ENCODE measurements around the gene PLCB4.

PLCB4 gene

DNA sequence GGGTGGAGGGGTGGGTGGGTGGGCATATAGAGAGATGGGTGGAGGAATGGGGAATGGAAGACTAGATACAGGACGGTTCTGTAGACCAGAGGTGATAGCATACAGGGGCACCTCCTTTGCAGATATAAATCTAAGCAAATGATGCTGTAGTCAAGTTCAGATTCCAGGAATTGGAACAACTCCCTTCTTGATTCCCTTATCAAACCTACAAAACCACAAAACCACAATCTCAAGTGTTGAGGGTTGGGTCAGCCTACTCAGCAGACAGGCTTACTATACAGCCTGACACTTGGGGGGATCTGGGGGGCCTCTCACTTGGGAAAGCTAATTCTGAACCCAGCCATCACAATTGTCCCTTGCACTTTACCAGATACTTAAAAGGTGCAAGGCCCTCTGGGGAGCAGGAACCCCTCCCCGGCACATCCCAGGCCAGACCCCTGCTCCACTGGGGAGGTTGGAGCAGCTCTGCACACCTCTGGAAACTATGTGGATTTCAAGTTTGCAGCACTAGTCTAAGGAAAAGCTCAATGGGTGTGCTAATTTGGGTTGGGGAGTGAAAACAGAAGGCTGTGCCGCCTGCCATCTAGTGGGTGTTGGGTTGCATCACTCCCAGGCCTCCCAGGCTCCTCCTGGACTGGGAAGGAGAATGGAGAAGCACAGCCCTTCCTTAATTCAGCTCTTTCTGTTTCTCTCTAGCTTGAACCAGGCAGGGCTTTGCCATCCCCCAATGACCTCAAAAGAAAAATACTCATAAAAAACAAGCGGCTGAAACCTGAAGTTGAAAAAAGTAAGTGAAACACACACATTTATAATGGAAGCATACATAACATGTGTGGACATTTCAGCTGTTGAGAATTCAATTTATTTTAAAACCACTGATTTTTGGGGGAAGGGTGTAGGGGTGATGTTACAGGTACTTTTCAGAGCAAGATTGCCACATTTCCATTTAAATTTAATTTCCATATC lies 324.3 kb downstream of the PLCB4 start:
- no peak for DNase-seq (ENCODE audit: low read depth in 2 of 2, low spot score in 1 of 2)

- no peak for DNase-seq (ENCODE audit: low read depth in 2 of 2, low spot score in 1 of 2)
Measured at GRCh38 chr20:9395971-9396370, 327.1 kb downstream of the PLCB4 start.

GRCh38 chr20:9397928-9398327 lies 329.0 kb downstream of the PLCB4 start:
- DNase-seq (ENCODE audit: low read depth in 2 of 2, low spot score in 1 of 2), result no peak

DNA sequence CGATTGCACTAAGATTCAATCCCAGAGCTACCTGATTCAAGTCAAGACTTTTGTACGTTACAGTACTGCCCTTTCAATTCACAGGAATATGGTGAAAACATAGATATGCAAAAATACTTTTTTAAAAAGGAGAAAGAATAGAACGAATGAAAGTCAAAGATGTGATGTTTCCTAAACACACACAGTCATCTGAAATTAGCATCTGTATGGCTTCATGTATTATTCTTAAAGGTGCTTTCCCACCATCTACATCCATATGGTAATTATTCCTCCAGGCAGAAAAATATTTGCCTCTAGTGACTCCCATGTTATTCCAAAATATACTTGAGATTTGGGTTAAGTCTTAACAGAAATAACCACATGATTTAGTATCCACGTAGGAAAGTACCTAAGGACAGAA lies 330.0 kb downstream of the PLCB4 start:
- no peak for DNase-seq (ENCODE audit: low read depth in 2 of 2, low spot score in 1 of 2)

DNA sequence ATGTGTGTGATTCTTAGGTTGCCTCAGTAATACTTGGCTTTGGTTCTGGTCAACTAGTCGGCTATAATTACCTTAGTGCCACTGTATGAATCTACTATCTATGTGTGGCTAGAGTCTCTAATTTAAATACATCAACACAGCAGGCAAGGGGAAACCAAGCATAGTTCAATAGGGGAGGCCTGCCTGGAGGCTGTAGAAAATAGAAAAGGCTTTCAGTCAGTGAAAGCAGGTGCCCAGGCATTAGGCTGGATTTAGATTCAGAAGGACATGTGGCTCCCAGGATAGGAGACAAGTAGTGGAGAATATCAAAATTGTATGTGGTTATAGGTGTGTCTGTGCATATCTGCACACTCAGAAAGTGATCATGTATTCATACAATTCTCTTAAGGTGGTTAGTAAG lies 330.4 kb downstream of the PLCB4 start:
- no peak for DNase-seq (ENCODE audit: low read depth in 2 of 2, low spot score in 1 of 2)

DNA sequence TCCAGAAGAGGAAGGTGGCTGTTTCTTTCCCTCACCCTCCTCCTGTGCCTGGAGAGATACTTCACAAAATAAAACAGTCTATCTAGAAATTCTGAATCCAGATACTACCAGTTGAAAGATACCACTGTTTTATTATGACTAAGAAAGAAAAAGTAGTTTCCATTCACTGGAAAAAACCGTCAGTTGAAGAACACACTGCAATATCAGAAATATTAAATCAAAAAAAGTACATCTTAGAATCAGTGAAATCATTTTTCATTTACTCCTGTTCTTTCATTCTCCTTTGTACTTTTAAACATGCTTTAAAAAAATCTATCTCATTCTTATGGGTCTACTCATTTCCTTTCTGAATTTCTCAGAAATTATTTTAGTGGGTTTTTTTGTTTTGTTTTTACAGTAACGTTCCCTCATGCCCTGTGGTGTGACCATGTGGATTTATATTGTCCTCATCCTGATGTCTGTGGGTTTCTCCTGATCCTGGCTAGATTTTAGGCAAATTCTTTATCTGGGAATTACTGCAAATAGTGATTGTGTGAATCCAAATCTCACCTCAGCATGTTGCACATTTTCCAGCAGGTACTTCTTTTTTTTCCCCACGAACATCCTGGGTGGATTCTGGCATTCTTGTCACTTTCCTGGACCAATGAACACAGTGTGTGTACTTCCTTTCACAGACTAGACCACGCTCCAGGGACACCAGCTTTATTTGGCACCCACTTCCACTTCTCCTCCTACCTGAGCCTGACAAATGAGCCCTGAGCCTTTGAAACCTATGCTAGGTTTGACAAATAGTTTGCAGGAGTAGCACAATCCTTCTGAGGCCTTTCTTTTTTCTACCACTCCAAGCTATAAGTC lies 331.5 kb downstream of the PLCB4 start:
- DNase-seq (ENCODE audit: low read depth in 2 of 2, low spot score in 1 of 2), result no peak

DNA sequence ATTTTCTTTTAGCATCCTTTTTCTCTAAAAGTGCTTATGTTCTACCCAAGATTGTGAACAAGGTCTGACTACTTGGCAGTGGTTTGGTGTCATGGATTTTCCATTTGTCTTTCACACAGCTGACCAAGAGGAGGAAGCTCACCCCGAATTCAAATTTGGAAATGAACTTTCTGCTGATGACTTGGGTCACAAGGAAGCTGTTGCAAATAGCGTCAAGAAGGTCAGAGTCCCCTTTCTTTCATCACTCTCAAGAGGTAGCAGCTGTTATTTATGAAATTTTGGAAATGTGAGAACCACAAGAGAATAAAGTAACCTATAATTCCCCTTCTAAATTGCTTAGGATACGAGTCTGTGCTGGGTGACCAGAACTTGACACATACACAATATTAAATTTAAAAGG lies 332.5 kb downstream of the PLCB4 start:
- no peak for DNase-seq (ENCODE audit: low read depth in 2 of 2, low spot score in 1 of 2)

DNA sequence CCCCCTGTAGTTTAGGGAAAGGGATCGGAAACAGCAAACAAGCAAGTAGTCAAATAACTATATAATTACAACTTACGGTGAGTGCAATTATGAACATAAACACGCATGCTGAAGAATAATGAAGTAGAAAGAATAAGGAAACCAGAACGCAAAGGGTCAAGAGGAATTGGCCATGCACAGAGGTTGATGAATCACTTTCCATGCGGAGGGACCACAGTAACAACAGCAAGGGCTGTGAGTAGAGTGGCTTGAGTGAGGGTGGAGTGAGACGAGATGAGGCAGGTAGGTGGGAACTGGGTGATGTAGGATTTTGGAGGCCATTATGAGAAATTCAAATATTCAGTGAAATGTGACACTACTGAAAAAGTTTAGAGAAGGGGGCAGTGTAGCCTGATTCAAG lies 333.3 kb downstream of the PLCB4 start:
- DNase-seq (ENCODE audit: low read depth in 2 of 2, low spot score in 1 of 2), result no peak

GRCh38 chr20:9402546-9402945 lies 333.7 kb downstream of the PLCB4 start:
- no peak for DNase-seq (ENCODE audit: low read depth in 2 of 2, low spot score in 1 of 2)

- no peak for DNase-seq (ENCODE audit: low read depth in 2 of 2, low spot score in 1 of 2)
Measured at GRCh38 chr20:9403448-9403847, 334.6 kb downstream of the PLCB4 start.

DNA sequence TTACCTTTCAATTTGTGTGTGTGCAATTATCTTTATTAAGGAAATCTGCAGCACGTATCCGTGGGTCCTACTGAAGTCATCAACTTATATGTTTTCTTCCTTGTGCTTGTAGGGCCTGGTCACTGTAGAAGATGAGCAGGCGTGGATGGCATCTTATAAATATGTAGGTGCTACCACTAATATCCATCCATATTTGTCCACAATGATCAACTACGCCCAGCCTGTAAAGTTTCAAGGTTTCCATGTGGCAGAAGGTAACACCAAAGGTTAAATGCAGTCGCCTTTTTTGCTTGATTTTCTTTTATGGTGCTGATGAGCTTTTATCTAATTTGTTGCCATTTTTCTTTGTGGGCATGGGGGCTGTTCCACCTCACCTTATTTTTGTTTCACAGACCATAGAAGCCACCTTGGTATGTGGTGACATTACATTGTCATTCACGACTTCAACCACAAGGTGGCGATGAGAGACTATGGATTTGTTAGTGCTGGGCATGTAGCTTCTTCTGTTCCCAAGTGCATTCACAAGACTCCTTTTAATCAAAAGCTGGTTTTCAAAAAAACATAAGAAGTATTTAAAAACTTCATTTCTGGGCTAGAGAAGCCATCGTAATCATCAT lies 339.0 kb downstream of the PLCB4 start:
- no peak for DNase-seq (ENCODE audit: low read depth in 2 of 2, low spot score in 1 of 2)

- DNase-seq (ENCODE audit: low read depth in 2 of 2, low spot score in 1 of 2), result no peak
Measured at GRCh38 chr20:9408422-9409300, 339.8 kb downstream of the PLCB4 start.

GRCh38 chr20:9409352-9409751 lies 340.5 kb downstream of the PLCB4 start:
- DNase-seq (ENCODE audit: low read depth in 2 of 2, low spot score in 1 of 2), result no peak

GRCh38 chr20:9409981-9410380 lies 341.1 kb downstream of the PLCB4 start:
- no peak for DNase-seq (ENCODE audit: low read depth in 2 of 2, low spot score in 1 of 2)

DNA sequence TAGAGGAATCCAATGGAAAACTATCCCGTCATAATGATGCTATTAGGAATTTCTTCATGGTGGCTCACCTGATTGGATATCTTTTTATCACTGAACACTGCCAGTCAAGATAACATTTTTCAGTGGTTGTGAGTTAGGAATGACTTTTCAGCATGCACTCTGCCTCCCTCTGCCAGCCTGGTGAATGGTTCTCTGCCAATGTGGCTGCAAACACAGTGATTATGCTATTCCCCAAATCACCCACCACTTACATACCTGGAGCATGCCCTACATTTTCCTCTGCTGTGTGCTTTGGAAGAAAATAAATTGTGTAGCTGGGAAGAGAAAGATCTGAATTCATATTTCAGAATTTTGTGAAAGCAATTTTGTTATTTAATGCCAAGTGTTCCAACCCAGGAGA lies 342.9 kb downstream of the PLCB4 start:
- DNase-seq (ENCODE audit: low read depth in 2 of 2, low spot score in 1 of 2), result no peak

GRCh38 chr20:9412309-9412708 lies 343.4 kb downstream of the PLCB4 start:
- no peak for DNase-seq (ENCODE audit: low read depth in 2 of 2, low spot score in 1 of 2)

DNA sequence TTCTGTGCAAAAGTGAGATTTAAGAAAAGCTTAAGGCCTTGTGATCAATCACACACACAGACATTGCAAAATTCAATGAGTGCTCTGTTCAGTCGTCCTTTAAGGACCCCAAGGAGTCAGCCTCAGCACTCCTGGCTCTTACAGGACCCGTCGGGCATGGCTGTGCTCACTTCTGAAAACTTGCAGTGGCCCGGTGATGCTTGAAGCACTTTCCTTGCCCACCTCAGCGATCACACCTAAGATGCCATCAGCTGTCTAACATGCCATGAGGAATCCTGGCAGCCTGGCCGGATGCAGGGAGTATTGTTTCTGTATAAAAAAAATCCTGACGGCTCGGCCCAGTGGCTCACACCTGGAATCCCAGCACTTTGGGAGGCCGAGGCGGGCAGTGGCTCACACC lies 344.1 kb downstream of the PLCB4 start:
- no peak for DNase-seq (ENCODE audit: low read depth in 2 of 2, low spot score in 1 of 2)

GRCh38 chr20:9415426-9415825 lies 346.5 kb downstream of the PLCB4 start:
- DNase-seq (ENCODE audit: low read depth in 2 of 2, low spot score in 1 of 2), result no peak

- DNase-seq (ENCODE audit: low read depth in 2 of 2, low spot score in 1 of 2), result no peak
Measured at GRCh38 chr20:9416421-9416820, 347.5 kb downstream of the PLCB4 start.

DNA sequence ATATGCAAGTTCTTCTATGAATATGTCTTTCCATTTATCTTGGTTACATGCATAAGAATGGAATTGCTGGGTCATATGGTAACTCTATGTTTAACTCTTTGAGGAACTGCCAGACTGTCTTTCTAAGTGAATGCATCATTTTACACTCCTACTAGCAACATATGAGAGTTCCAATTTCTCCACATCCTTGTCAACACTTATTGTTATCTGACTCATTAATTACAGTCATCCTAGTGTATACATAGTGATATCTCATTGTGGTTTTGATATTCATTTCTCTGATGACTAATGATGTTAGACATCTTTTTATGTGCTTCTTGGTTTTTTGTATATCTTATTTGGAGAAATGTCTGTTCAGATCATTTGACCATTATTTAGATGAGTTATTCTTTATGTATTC lies 348.8 kb downstream of the PLCB4 start:
- no peak for DNase-seq (ENCODE audit: low read depth in 2 of 2, low spot score in 1 of 2)

Data from stimulated activated CD8-positive, alpha-beta memory T cell treated with anti-CD3 and anti-CD28 coated beads, Interleukin-4, amount 100 ng/mL, for 1 hour (primary cell).